ENCODE data around the gene NEK7. TPM values are rescaled to one million over a fixed set of nuclear protein-coding genes. Genes with fewer than 3 reads are reported as not detected.

NEK7 gene
- total RNA-seq, 2 experiments from 2014 or later, result 71.4 to 77.4 TPM

GRCh38 chr1:198155253-198155652 lies 1.5 kb upstream of the NEK7 start:
- Mint-ChIP-seq H3K27me3 (no peaks in the 10 kb centered on the region), H3K36me3 (peaks cover 2% of the 10 kb centered on the region), H3K9me3 (ENCODE audit: low read depth) (no peaks in the 10 kb centered on the region), H3K27ac (peak overlapping the region; percentile 8), H3K4me1 (peaks cover 11% of the 10 kb centered on the region), H3K4me3 (no peak overlapping the region)
- CTCF ChIA-PET, result interaction anchor here (0.8 to 3.1 kb wide), 12 partner anchors 11 to 242 kb away, joined by 3 to 17 read pairs (median 4); no protein-coding TSS in a partner anchor
- no peak for DNase-seq
- no peak for ATAC-seq

- Mint-ChIP-seq H3K4me3 (peak overlapping the region; percentile 99), H3K27ac (peak overlapping the region; percentile 95), H3K27me3 (no peaks in the 10 kb centered on the region), H3K9me3 (ENCODE audit: low read depth) (no peaks in the 10 kb centered on the region), H3K36me3 (peaks cover 2% of the 10 kb centered on the region), H3K4me1 (peaks cover 19% of the 10 kb centered on the region)
- DNase-seq, result peak; percentile 87
- peak; percentile 18 for ATAC-seq
- CTCF ChIA-PET, result interaction anchor here (0.6 to 3.2 kb wide), 21 partner anchors 9 to 541 kb away, joined by 3 to 17 read pairs (median 4); partner anchors contain the start of gene LHX9
Observed at GRCh38 chr1:198156111-198156744, 570 bp upstream of the NEK7 start.

GRCh38 chr1:198157241-198157846 lies 546 bp downstream of the NEK7 start:
- peak; percentile 50 for ATAC-seq

GRCh38 chr1:198157847-198158725 lies 1.3 kb downstream of the NEK7 start:
- ATAC-seq, result no peak
- peak; percentile 60 for DNase-seq

More at GRCh38 chr1:198157241-198157846, 546 bp downstream of the NEK7 start:
- peak overlapping the region; percentile 99 for H3K4me3 Mint-ChIP-seq
- H3K9me3 Mint-ChIP-seq (ENCODE audit: low read depth), result no peaks in the 10 kb centered on the region
- CTCF ChIA-PET, result interaction anchor here (1.1 to 3.2 kb wide), 11 partner anchors 9 to 479 kb away, joined by 3 to 11 read pairs (median 6); no protein-coding TSS in a partner anchor
- H3K27me3 Mint-ChIP-seq, result no peaks in the 10 kb centered on the region
- DNase-seq, result peak; percentile 90
- peaks cover 30% of the 10 kb centered on the region for H3K4me1 Mint-ChIP-seq
- H3K36me3 Mint-ChIP-seq, result peaks cover 5% of the 10 kb centered on the region
- H3K27ac Mint-ChIP-seq, result peak overlapping the region; percentile 99

DNA sequence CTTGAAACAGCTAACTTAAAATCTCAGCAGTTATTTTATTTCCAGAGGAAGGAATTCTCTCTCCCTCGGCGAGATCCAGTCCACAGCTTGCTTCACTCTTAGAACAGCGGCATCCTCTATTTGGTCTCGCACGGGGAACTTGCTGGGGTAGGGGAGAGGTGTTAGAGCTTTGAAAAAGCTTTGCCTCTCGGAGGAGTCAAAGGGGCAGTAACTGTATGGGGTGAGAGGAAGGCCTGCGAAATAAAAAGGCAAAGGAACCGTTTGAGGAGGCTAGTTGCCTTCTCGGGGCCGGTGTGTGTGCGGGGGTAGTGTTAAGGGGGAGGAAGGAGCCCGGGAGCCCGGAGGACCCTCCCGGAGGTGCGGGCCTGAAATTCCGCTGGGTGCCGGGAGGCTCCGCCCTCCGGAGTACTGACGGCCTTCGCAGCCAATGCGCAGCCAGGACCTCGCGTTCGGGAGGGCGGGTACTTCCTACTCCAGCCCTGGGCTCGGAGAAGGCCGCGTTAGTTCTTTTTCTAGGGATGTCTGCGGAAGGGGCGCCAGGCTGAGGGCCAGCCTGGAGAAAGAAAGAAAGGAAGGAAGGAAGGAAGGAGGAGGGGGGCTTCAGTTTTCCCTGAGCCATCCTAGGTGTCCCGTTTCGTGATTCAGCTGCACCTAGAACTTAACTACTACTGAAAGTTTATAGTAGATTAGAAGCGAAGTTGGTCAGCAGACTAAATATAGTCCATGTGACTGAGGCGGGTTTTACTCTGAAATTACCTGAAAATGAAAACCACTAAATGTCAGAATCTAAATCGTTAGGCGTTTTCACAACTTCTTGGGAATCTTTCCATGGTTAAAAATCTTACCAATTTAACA lies 2.2 kb downstream of the NEK7 start:
- Mint-ChIP-seq H3K27ac (peak overlapping the region; percentile 99), H3K4me1 (peaks cover 38% of the 10 kb centered on the region), H3K4me3 (peak overlapping the region; percentile 99), H3K9me3 (ENCODE audit: low read depth) (no peaks in the 10 kb centered on the region), H3K36me3 (peaks cover 5% of the 10 kb centered on the region), H3K27me3 (no peaks in the 10 kb centered on the region)
- ATAC-seq (peak; percentile 83), DNase-seq (peak; percentile 92)
- CTCF ChIA-PET, result interaction anchor here (1.0 to 3.2 kb wide), 12 partner anchors 8 to 477 kb away, joined by 3 to 11 read pairs (median 4); no protein-coding TSS in a partner anchor

More at GRCh38 chr1:198157847-198158725, 1.3 kb downstream of the NEK7 start:
- H3K27me3 Mint-ChIP-seq, result no peaks in the 10 kb centered on the region
- H3K4me3 Mint-ChIP-seq, result peak overlapping the region; percentile 99
- CTCF ChIA-PET, result interaction anchor here (0.6 to 3.2 kb wide), 13 partner anchors 9 to 478 kb away, joined by 3 to 11 read pairs (median 4); no protein-coding TSS in a partner anchor
- peak overlapping the region; percentile 99 for H3K27ac Mint-ChIP-seq
- no peaks in the 10 kb centered on the region for H3K9me3 Mint-ChIP-seq (ENCODE audit: low read depth)
- peaks cover 5% of the 10 kb centered on the region for H3K36me3 Mint-ChIP-seq
- peaks cover 36% of the 10 kb centered on the region for H3K4me1 Mint-ChIP-seq

GRCh38 chr1:198160222-198160621 lies 3.4 kb downstream of the NEK7 start:
- ATAC-seq, result no peak
- H3K27ac Mint-ChIP-seq, result no peak overlapping the region

DNA sequence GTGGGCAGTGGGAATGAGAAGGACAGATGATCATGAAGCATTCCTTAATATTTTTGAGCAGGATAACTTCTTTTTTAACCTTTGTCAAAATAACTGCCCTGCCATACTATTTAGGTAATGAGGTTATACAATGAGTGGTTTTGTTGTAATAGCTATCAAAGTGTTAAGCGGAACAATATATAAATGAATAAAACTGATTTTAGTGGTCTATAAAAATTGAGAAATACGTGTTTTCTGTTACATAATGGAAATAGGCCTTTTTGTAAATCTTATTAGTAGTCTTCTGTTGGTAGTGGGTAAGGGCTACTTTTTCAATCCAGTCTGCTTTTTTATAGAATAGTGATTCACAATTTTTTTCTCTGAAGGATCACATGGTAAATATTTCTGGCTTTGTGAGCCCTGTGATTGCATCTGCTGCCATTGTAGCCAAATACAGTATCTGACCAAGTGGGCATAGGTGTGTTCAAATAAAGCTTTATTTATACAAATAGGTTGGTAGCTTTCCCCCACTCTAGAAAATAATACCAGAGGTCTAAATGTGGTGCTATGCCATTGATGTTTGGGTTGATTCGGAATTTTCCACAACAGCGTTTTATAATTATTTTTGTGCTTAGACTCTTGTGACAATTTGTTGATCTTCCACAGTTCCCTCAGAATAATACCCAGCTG lies 4.3 kb downstream of the NEK7 start:
- Mint-ChIP-seq H3K27me3 (no peaks in the 10 kb centered on the region), H3K4me1 (peaks cover 54% of the 10 kb centered on the region), H3K9me3 (ENCODE audit: low read depth) (no peaks in the 10 kb centered on the region), H3K4me3 (peak overlapping the region; percentile 26), H3K27ac (peak overlapping the region; percentile 57), H3K36me3 (peaks cover 5% of the 10 kb centered on the region)
- ATAC-seq, result no peak
- CTCF ChIA-PET, result interaction anchor here (1.0 to 1.4 kb wide), 2 partner anchors 11 to 13 kb away, joined by 4 read pairs; no protein-coding TSS in a partner anchor
- DNase-seq, result no peak

More at GRCh38 chr1:198160222-198160621, 3.4 kb downstream of the NEK7 start:
- DNase-seq, result no peak
- Mint-ChIP-seq H3K9me3 (ENCODE audit: low read depth) (no peaks in the 10 kb centered on the region), H3K27me3 (no peaks in the 10 kb centered on the region), H3K36me3 (peaks cover 5% of the 10 kb centered on the region), H3K4me3 (peak overlapping the region; percentile 99), H3K4me1 (peaks cover 49% of the 10 kb centered on the region)
- CTCF ChIA-PET, result interaction anchor here (1.0 to 2.8 kb wide), 2 partner anchors 12 to 14 kb away, joined by 4 to 8 read pairs; no protein-coding TSS in a partner anchor

DNA sequence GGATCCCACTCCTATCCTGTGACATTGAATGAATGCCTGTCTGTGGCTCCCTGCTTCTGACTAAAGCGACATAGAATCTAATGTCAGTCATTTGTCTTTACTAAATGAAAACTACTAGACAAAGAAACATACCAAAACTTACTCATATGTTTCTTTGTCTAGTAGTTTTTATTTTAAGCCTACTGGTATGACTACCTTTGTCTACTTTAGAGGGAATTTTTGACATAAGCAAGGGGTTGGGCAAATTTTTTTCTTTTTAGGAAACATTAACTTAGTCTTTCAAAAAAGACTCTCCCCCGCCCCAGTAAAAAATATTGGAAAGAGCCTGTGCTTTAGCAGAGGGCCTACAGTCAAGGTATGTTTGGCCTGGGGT lies 4.9 kb downstream of the NEK7 start:
- Mint-ChIP-seq H3K4me1 (peaks cover 59% of the 10 kb centered on the region), H3K4me3 (peak overlapping the region; percentile 26), H3K27ac (peak overlapping the region; percentile 58), H3K27me3 (no peaks in the 10 kb centered on the region), H3K9me3 (ENCODE audit: low read depth) (no peaks in the 10 kb centered on the region), H3K36me3 (peaks cover 7% of the 10 kb centered on the region)
- CTCF ChIA-PET, result interaction anchor here (1.4 kb wide), 1 partner anchor 10 kb away, joined by 4 read pairs; no protein-coding TSS in a partner anchor
- ATAC-seq (no peak), DNase-seq (no peak)

DNA sequence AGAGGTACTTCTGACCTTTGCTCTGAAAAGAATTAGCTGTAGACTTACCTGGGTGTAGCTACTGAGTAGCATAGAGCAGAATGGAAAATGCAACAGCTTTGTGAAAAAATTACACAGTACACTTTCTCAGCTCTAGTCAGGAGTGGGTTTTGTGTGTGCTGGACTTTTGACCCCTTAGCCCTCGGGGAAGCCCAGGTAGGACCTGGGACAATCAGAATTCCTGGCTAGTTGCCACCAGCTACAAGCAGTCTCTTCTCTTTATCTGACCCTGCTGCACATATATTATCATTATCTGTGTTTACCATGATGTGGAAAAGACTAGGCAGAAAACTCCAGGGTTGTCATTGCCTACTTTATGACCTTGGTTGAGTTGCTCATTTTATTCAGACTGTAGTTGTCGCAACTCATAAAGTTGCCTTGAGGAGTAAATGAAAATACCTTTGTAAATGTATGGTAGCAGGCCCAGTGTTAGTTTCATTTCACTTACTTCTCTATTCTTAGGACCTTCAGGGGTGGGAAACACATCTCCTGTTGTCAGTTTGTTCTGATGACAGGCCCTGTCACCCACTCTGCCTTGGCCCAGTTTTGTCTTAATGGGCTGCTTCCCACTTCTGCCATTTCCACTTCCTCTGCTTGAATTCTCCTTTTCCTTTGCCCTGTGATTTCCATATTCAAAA lies 5.4 kb downstream of the NEK7 start:
- Mint-ChIP-seq H3K4me1 (peaks cover 63% of the 10 kb centered on the region), H3K36me3 (peaks cover 7% of the 10 kb centered on the region)

DNA sequence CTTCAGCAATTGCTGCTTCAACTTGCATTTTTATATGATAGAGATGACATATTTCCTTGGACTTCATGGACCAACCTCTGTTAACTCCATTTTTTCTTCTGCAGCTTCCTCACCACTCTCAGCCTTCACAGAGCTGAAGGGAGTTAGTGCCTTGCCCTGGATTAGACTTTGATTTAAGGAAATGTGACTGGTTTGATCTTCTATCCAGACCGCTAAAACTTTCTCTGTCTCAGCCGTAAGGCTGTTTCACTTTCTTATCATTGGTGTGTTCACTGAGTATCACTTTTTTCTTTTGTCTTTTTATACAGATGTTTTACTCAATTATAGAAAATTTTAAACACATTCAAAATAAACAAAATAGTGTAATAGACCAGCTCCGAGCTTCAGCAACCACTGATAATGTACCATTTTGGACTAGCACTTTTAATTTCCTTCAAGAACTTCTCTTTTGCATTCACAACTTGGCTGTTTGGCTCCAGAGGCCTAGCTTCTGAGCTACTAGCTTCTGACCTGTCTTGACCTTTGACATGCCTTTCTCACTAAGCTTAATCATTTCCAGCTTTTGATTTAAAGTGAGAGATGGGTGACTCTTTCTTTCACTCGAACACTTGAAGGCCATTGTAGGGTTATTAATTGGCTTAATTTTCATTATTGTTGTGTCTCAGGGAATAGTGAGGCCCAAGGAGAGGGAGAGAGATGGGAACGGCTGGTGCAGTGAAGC lies 9.3 kb downstream of the NEK7 start:
- H3K9me3 Mint-ChIP-seq (ENCODE audit: low read depth), result no peaks in the 10 kb centered on the region
- peak overlapping the region; percentile 62 for H3K4me3 Mint-ChIP-seq
- no peak for DNase-seq
- peak; percentile 54 for ATAC-seq
- H3K36me3 Mint-ChIP-seq, result peaks cover 10% of the 10 kb centered on the region
- peak overlapping the region; percentile 87 for H3K27ac Mint-ChIP-seq
- CTCF ChIA-PET, result interaction anchor here (1.0 to 2.1 kb wide), 3 partner anchors 8 to 11 kb away, joined by 4 to 9 read pairs (median 8); partner anchors contain the start of gene NEK7
- peaks cover 85% of the 10 kb centered on the region for H3K4me1 Mint-ChIP-seq
- H3K27me3 Mint-ChIP-seq, result no peaks in the 10 kb centered on the region

More for the DNA sequence above, 5.4 kb downstream of the NEK7 start:
- Mint-ChIP-seq H3K27ac (peak overlapping the region; percentile 58), H3K9me3 (ENCODE audit: low read depth) (no peaks in the 10 kb centered on the region), H3K27me3 (no peaks in the 10 kb centered on the region), H3K4me3 (peak overlapping the region; percentile 24)
- ATAC-seq, result no peak
- no peak for DNase-seq
- CTCF ChIA-PET, result interaction anchor here (1.4 kb wide), 1 partner anchor 10 kb away, joined by 4 read pairs; no protein-coding TSS in a partner anchor

- peak overlapping the region; percentile 53 for H3K4me3 Mint-ChIP-seq
- no peak for ATAC-seq
- no peaks in the 10 kb centered on the region for H3K27me3 Mint-ChIP-seq
- CTCF ChIA-PET, result interaction anchor here (2.0 to 2.1 kb wide), 3 partner anchors 9 to 19 kb away, joined by 7 to 9 read pairs (median 8); partner anchors contain the start of gene NEK7
- H3K4me1 Mint-ChIP-seq, result peaks cover 81% of the 10 kb centered on the region
- peak overlapping the region; percentile 85 for H3K27ac Mint-ChIP-seq
- peaks cover 8% of the 10 kb centered on the region for H3K36me3 Mint-ChIP-seq
- H3K9me3 Mint-ChIP-seq (ENCODE audit: low read depth), result no peaks in the 10 kb centered on the region
- DNase-seq, result no peak
Observed at GRCh38 chr1:198166900-198167299, 10.1 kb downstream of the NEK7 start.

Data from activated CD8-positive, alpha-beta memory T cell treated with anti-CD3 and anti-CD28 coated beads, Interleukin-2, amount 10 ng/mL, durations not matched to agents 7 days and 5 days (primary cell).